ENCODE data around the gene RRP8. TPM values are rescaled to one million over a fixed set of nuclear protein-coding genes. Genes with fewer than 3 reads are reported as not detected.

The RRP8 gene
- total and polyA plus RNA-seq, 2 of the 8 experiments (the other 6 are each of a cell fraction or from before 2014, with no cell fraction given), result 4.2 to 14.9 TPM

GRCh38 chr11:6569706-6570105 lies 33.7 kb downstream of the RRP8 start:
- H3K9me3 ChIP-seq (ENCODE audit: insufficient read depth in 2 of 2, low read depth in 1 of 2, low read length in 1 of 2), result no peaks in the 10 kb centered on the region
- ChIA-PET CTCF (ENCODE audit: partially characterized antibody) (interaction anchor here (1.2 to 6.6 kb wide), 15 partner anchors 9 to 135 kb away, joined by 3 to 63 read pairs (median 10); partner anchors contain the start of genes ILK and RRP8), POLR2A (ENCODE audit: partially characterized antibody) (interaction anchor here (1.2 to 3.3 kb wide), 5 partner anchors 11 to 42 kb away, joined by 3 to 14 read pairs (median 4); partner anchors contain the start of genes ILK, RRP8 and TAF10)
- no peak for TF ChIP-seq CBX5 (IDR thresholded peaks at IDR 0.05; ENCODE audit: low read depth, low read length)
- no peak for TF ChIP-seq POLR2A (IDR thresholded peaks at IDR 0.05; ENCODE audit: control extremely low read depth in 1 of 2, low read depth in 2 of 2, low read length in 2 of 2)
- no peak for TF ChIP-seq CREB1 (IDR thresholded peaks at IDR 0.05)
- no peak for TF ChIP-seq ATF3 (IDR thresholded peaks at IDR 0.05; ENCODE audit: insufficient read depth, low read depth, low read length)
- TF ChIP-seq GABPA (IDR thresholded peaks at IDR 0.05; ENCODE audit: borderline replicate concordance, insufficient read depth, low read length), result no peak
- no peak for TF ChIP-seq NRF1 (IDR thresholded peaks at IDR 0.05; ENCODE audit: low read depth, low read length)
- TF ChIP-seq EZH2 (IDR thresholded peaks at IDR 0.05; ENCODE audit: low read depth, low read length, severe bottlenecking), result no peak
- TF ChIP-seq, protein P1, sequence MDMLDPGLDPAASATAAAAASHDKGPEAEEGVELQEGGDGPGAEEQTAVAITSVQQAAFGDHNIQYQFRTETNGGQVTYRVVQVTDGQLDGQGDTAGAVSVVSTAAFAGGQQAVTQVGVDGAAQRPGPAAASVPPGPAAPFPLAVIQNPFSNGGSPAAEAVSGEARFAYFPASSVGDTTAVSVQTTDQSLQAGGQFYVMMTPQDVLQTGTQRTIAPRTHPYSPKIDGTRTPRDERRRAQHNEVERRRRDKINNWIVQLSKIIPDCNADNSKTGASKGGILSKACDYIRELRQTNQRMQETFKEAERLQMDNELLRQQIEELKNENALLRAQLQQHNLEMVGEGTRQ (IDR thresholded peaks at IDR 0.05; ENCODE audit: low read length), result no peak
- no peak for TF ChIP-seq SAP30 (IDR thresholded peaks at IDR 0.05; ENCODE audit: insufficient read depth, insufficient replicate concordance, low read length)
- TF ChIP-seq, protein P2, sequence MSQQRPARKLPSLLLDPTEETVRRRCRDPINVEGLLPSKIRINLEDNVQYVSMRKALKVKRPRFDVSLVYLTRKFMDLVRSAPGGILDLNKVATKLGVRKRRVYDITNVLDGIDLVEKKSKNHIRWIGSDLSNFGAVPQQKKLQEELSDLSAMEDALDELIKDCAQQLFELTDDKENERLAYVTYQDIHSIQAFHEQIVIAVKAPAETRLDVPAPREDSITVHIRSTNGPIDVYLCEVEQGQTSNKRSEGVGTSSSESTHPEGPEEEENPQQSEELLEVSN (IDR thresholded peaks at IDR 0.05), result no peak
- H2AK5ac ChIP-seq (ENCODE audit: low read depth, low read length), result no peak overlapping the region
- no peaks in the 10 kb centered on the region for H3K36me3 ChIP-seq (ENCODE audit: control insufficient read depth in 2 of 4, insufficient read depth in 4 of 4, low read length in 3 of 4)
- H2BK20ac ChIP-seq (ENCODE audit: low read length), result no peak overlapping the region
- no peaks in the 10 kb centered on the region for H3K79me1 ChIP-seq (ENCODE audit: low read depth, low read length)
- no peak overlapping the region for H4K5ac ChIP-seq (ENCODE audit: insufficient read length, low read depth, low read length)
- no peak overlapping the region for H4K8ac ChIP-seq (ENCODE audit: extremely low read depth, insufficient read depth, low read length)
- H3K27ac ChIP-seq (ENCODE audit: low read depth, low read length), result no peak overlapping the region
- H2BK5ac ChIP-seq (ENCODE audit: low read depth, low read length), result no peak overlapping the region
- no peaks in the 10 kb centered on the region for H4K20me1 ChIP-seq (replicated peaks in 1 of 2; ENCODE audit: control insufficient read depth in 1 of 2, insufficient read depth in 2 of 2, low read length in 2 of 2)
- H2BK120ac ChIP-seq (replicated peaks; ENCODE audit: low read depth, low read length), result no peak overlapping the region
- no peak overlapping the region for H2BK15ac ChIP-seq (ENCODE audit: low read length)
- DNase-seq (ENCODE audit: low read depth in 1 of 2, low spot score in 2 of 2) (no peak), FAIRE-seq (no peak)
- H3K27me3 ChIP-seq (replicated peaks in 1 of 4; ENCODE audit: control insufficient read depth in 3 of 4, extremely low read depth in 1 of 4, insufficient read depth in 3 of 4, low read length in 3 of 4), result no peaks in the 10 kb centered on the region
- H3K18ac ChIP-seq (ENCODE audit: extremely low read depth, low read length), result no peak overlapping the region
- no peak overlapping the region for H3K4me2 ChIP-seq (ENCODE audit: insufficient read depth in 1 of 2, low read depth in 2 of 2, low read length in 2 of 2)
- 90 to 100% methylated on average over 1 to 5 of the region's 5 CpGs for WGBS, 2 experiments (ENCODE audit: extremely low coverage in 1 of 2, insufficient coverage in 1 of 2, insufficient read length in 1 of 2, insufficient replicate concordance in 2 of 2, low coverage in 1 of 2, low lambda C conversion rate in 2 of 2, missing lambda C conversion rate in 1 of 2)
- H4K91ac ChIP-seq (replicated peaks; ENCODE audit: insufficient read length, low read length), result no peak overlapping the region
- no peak overlapping the region for H3K56ac ChIP-seq (replicated peaks; ENCODE audit: insufficient read length, low read depth, low read length)
- H2AFZ ChIP-seq (ENCODE audit: low read length), result no peak overlapping the region
- H3K23ac ChIP-seq (ENCODE audit: insufficient read length), result no peak overlapping the region
- no peaks in the 10 kb centered on the region for H3K79me2 ChIP-seq (ENCODE audit: control insufficient read depth in 1 of 2, insufficient read depth in 2 of 2, low read length in 2 of 2)
- no peak overlapping the region for H3K4ac ChIP-seq (replicated peaks; ENCODE audit: insufficient read length, low read depth, low read length)
- peaks cover 0 to 4% (median 2%) of the 10 kb centered on the region in 4 experiments; a peak in 5 of 7 replicates for H3K4me1 ChIP-seq (replicated peaks in 1 of 4; ENCODE audit: control insufficient read depth in 3 of 4, insufficient read depth in 4 of 4, low read length in 3 of 4)
- no peak overlapping the region for H2BK12ac ChIP-seq (ENCODE audit: low read depth, low read length)
- no peaks in the 10 kb centered on the region; the same call in 1 of the 2 replicates for H3K23me2 ChIP-seq (ENCODE audit: low read depth, low read length)
- no peak overlapping the region for H3K4me3 ChIP-seq (ENCODE audit: extremely low read depth in 1 of 4, insufficient read depth in 2 of 4, low read depth in 3 of 4, low read length in 4 of 4)
- H3K14ac ChIP-seq (ENCODE audit: insufficient read length), result no peak overlapping the region
- H3K9ac ChIP-seq (replicated peaks in 1 of 4; ENCODE audit: extremely low read depth in 1 of 4, low read depth in 3 of 4, low read length in 3 of 4), result no peak overlapping the region
